Measurements from ENCODE around the gene TASOR.

Gene TASOR

DNA sequence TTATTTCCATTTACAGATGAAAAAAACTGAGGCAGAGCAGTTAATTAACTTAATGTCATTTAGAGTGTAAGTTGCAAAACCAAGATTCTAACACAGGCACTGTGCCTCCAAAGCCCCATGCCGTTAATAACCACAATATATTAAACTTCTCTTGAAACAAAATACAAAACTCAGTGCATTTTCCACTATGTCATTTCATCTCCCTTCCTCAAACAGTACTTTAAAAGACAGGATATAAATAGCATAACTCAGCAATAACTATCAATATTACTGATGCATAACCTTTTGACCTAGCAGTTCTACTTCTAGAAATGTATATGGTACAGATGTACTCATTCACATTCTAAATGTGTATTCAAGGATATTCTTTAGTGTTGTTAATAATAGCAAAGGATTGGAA is 5.1 kb upstream of the TASOR start:
- Mint-ChIP-seq H3K4me3 (no peak overlapping the region), H3K36me3 (ENCODE audit: low read depth) (peaks cover 9% of the 10 kb centered on the region), H3K9me3 (peaks cover 9% of the 10 kb centered on the region), H3K27me3 (ENCODE audit: low read depth) (no peaks in the 10 kb centered on the region), H3K27ac (no peak overlapping the region), H3K4me1 (no peaks in the 10 kb centered on the region)
- no peak for TF ChIP-seq CTCF (IDR thresholded peaks at IDR 0.05; ENCODE audit: unreplicated experiment in 3 of 3)

GRCh38 chr3:56684029-56684428 is 964 bp upstream of the TASOR start:
- H3K27me3 Mint-ChIP-seq (ENCODE audit: low read depth): no peaks in the 10 kb centered on the region
- H3K36me3 Mint-ChIP-seq (ENCODE audit: low read depth): peaks cover 38% of the 10 kb centered on the region
- peaks cover 12% of the 10 kb centered on the region for H3K9me3 Mint-ChIP-seq
- no peak for TF ChIP-seq CTCF (IDR thresholded peaks at IDR 0.05; ENCODE audit: unreplicated experiment in 3 of 3)
- H3K4me3 Mint-ChIP-seq: peak overlapping the region; percentile 77 to 87 (median 83)
- H3K4me1 Mint-ChIP-seq: peaks cover 17% of the 10 kb centered on the region
- H3K27ac Mint-ChIP-seq: peak overlapping the region; percentile 89 to 94 (median 93)

- peaks cover 50% of the 10 kb centered on the region for H3K36me3 Mint-ChIP-seq (ENCODE audit: low read depth)
- peaks cover 17% of the 10 kb centered on the region for H3K9me3 Mint-ChIP-seq
- no peaks in the 10 kb centered on the region for H3K27me3 Mint-ChIP-seq (ENCODE audit: low read depth)
- TF ChIP-seq CTCF (IDR thresholded peaks at IDR 0.05; ENCODE audit: unreplicated experiment in 3 of 3): no peak
- peak overlapping the region; percentile 92 to 96 (median 96) for H3K4me3 Mint-ChIP-seq
- H3K27ac Mint-ChIP-seq: peak overlapping the region; percentile 93 to 100 (median 99)
- peaks cover 20% of the 10 kb centered on the region for H3K4me1 Mint-ChIP-seq
Observed at GRCh38 chr3:56682462-56683121, 473 bp downstream of the TASOR start.

- Mint-ChIP-seq H3K36me3 (ENCODE audit: low read depth) (peaks cover 56% of the 10 kb centered on the region), H3K27ac (peak overlapping the region; percentile 93 to 100 (median 99)), H3K9me3 (peaks cover 17% of the 10 kb centered on the region), H3K4me3 (peak overlapping the region; percentile 92 to 96 (median 96)), H3K27me3 (ENCODE audit: low read depth) (no peaks in the 10 kb centered on the region), H3K4me1 (peaks cover 23% of the 10 kb centered on the region)
- TF ChIP-seq CTCF (IDR thresholded peaks at IDR 0.05; ENCODE audit: unreplicated experiment in 3 of 3): no peak
Observed at GRCh38 chr3:56681984-56682461, 1.0 kb downstream of the TASOR start.

- no peak for TF ChIP-seq CTCF (IDR thresholded peaks at IDR 0.05; ENCODE audit: unreplicated experiment in 3 of 3)
- Mint-ChIP-seq H3K4me3 (peak overlapping the region in 1 of 3 experiments; percentile 50), H3K36me3 (ENCODE audit: low read depth) (peaks cover 57% of the 10 kb centered on the region), H3K4me1 (peaks cover 23% of the 10 kb centered on the region), H3K9me3 (peaks cover 17% of the 10 kb centered on the region), H3K27ac (no peak overlapping the region), H3K27me3 (ENCODE audit: low read depth) (no peaks in the 10 kb centered on the region)
Observed at GRCh38 chr3:56680054-56680580, 2.9 kb downstream of the TASOR start.

GRCh38 chr3:56677286-56677685 is 5.8 kb downstream of the TASOR start:
- peak overlapping the region in 1 of 3 experiments; percentile 43 for H3K4me3 Mint-ChIP-seq
- peaks cover 9% of the 10 kb centered on the region for H3K9me3 Mint-ChIP-seq
- H3K4me1 Mint-ChIP-seq: peaks cover 22% of the 10 kb centered on the region
- no peak overlapping the region for H3K27ac Mint-ChIP-seq
- no peaks in the 10 kb centered on the region for H3K27me3 Mint-ChIP-seq (ENCODE audit: low read depth)
- no peak for TF ChIP-seq CTCF (IDR thresholded peaks at IDR 0.05; ENCODE audit: unreplicated experiment in 3 of 3)
- peaks cover 49% of the 10 kb centered on the region for H3K36me3 Mint-ChIP-seq (ENCODE audit: low read depth)

All from nephron (organoid).